SK-N-SH (cell line): ENCODE data around the gene MAN1A2. TPM values are rescaled to one million over a fixed set of nuclear protein-coding genes. Genes with fewer than 3 reads are reported as not detected.

Source experiments
- CTCF ChIA-PET: fragments of 300-600, 350-600 bp; formaldehyde crosslinking; extraction: SDS; loops from one replicate; lab custom pipeline; 2021; lab: Yijun Ruan, JAX
- POLR2A ChIA-PET: fragments of 350-600 bp; sonication (Branson Sonifier 250); formaldehyde crosslinking; extraction: SDS; loops from one replicate; lab custom pipeline; 2020; ENCODE audit warnings: antibody characterized with exemption, inconsistent platforms; lab: Yijun Ruan, JAX
- DNase-seq: peaks from one replicate; pipeline ENCODE4 v3.0.0; 2012
- H2AFZ ChIP-seq: fragments of 200-600 bp; sonication (generic); 2 replicates; pipeline ENCODE4 v1.8.1; 2016; ENCODE audit warnings: antibody characterized with exemption, mild to moderate bottlenecking, low read depth
- H3F3A ChIP-seq: fragments of 200-600 bp; sonication (generic); replicated peaks from 2 replicates; pipeline ENCODE3; 2016; ENCODE audit warnings: antibody characterized with exemption, mild to moderate bottlenecking; ENCODE audit not compliant: insufficient read depth
- H3K27ac ChIP-seq, 2 experiments: fragments of 200-500 bp in 1 of 2; fragments of 200-600 bp in 1 of 2; sonication (Bioruptor generic) in 1 of 2; sonication (generic), shearing (Covaris generic) in 1 of 2; 2 replicates each; pipeline versions ENCODE4 v1.5.1 to v1.6.1; 2014 to 2016; ENCODE audit warnings: low read depth in 2 of 2, inconsistent platforms in 1 of 2, low read length in 1 of 2, mild to moderate bottlenecking in 1 of 2, mixed read lengths in 1 of 2
- H3K27me3 ChIP-seq: fragments of 200-600 bp; sonication (generic), shearing (Covaris generic); 2 replicates; pipeline ENCODE4 v1.6.1; 2016; ENCODE audit warnings: mixed run types; ENCODE audit not compliant: insufficient read depth
- H3K36me3 ChIP-seq, 2 experiments: fragments of 200-500 bp in 1 of 2; fragments of 200-600 bp in 1 of 2; sonication (Bioruptor generic) in 1 of 2; sonication (generic) in 1 of 2; replicated peaks in 1 of 2; 2 replicates each; pipeline versions ENCODE3 to v1.5.1; 2014 to 2016; ENCODE audit warnings: low read length in 1 of 2, mild to moderate bottlenecking in 1 of 2; ENCODE audit not compliant: insufficient read depth in 2 of 2, control insufficient read depth in 1 of 2
- H3K4me1 ChIP-seq, 2 experiments: fragments of 200-500 bp in 1 of 2; fragments of 200-600 bp in 1 of 2; sonication (Bioruptor generic) in 1 of 2; sonication (generic), shearing (Covaris generic) in 1 of 2; 2 replicates each; pipeline versions ENCODE4 v1.5.1 to v1.6.1; 2014 to 2016; ENCODE audit warnings: low read depth in 1 of 2, low read length in 1 of 2, mixed run types in 1 of 2; ENCODE audit not compliant: insufficient read depth in 2 of 2, control insufficient read depth in 1 of 2
- H3K4me2 ChIP-seq: fragments of 200-600 bp; sonication (generic), shearing (Covaris generic); 2 replicates; pipeline ENCODE4 v1.6.1; 2017; ENCODE audit warnings: mixed run types
- H3K4me3 ChIP-seq, 2 experiments: fragments of 200-500 bp in 1 of 2; fragments of 200-600 bp in 1 of 2; sonication (Bioruptor generic) in 1 of 2; sonication (generic), shearing (Covaris generic) in 1 of 2; 2 replicates each; pipeline versions ENCODE4 v1.5.1 to v1.8.1; 2014 to 2016; ENCODE audit warnings: low read depth in 2 of 2, inconsistent platforms in 1 of 2, low read length in 1 of 2, mild to moderate bottlenecking in 1 of 2, mixed read lengths in 1 of 2, moderate library complexity in 1 of 2
- H3K79me2 ChIP-seq: fragments of 200-600 bp; sonication (generic); 2 replicates; pipeline ENCODE4 v1.8.1; 2017; ENCODE audit warnings: mild to moderate bottlenecking; ENCODE audit not compliant: insufficient read depth
- H3K9ac ChIP-seq: fragments of 200-600 bp; sonication (generic); 2 replicates; pipeline ENCODE4 v1.6.1; 2017; ENCODE audit warnings: mixed run types
- H3K9me2 ChIP-seq: fragments of 200-600 bp; sonication (generic); 2 replicates; pipeline ENCODE4 v1.6.1; 2017; ENCODE audit warnings: mixed run types
- H3K9me3 ChIP-seq: fragments of 200-600 bp; sonication (generic); 2 replicates; pipeline ENCODE4 v1.6.1; 2017; ENCODE audit warnings: mixed run types, mild to moderate bottlenecking, moderate library complexity
- H4K20me1 ChIP-seq: fragments of 200-600 bp; sonication (generic); 2 replicates; pipeline ENCODE4 v1.6.1; 2017; ENCODE audit warnings: mild to moderate bottlenecking, mixed run types; ENCODE audit not compliant: insufficient read depth
- CHD2 ChIP-seq: fragments of 150-350 bp; IDR thresholded peaks from 2 replicates; pipeline ENCODE4 v1.6.1; 2018; ENCODE audit warnings: low read length; ENCODE audit not compliant: partially characterized antibody
- EP300 ChIP-seq, 2 experiments: IDR thresholded peaks; 2 replicates each; pipeline versions ENCODE4 v1.4.0 to v1.6.1; 2012; ENCODE audit warnings: borderline replicate concordance in 1 of 2, low read depth in 1 of 2, low read length in 1 of 2
- FOXM1 ChIP-seq: IDR thresholded peaks from 2 replicates; pipeline ENCODE4 v1.4.0; 2012; ENCODE audit warnings: low read depth, mild to moderate bottlenecking
- GABPA ChIP-seq: IDR thresholded peaks from 2 replicates; pipeline ENCODE4 v1.4.0; 2012; ENCODE audit warnings: low read depth, mild to moderate bottlenecking
- MEF2A ChIP-seq: IDR thresholded peaks from 2 replicates; pipeline ENCODE4 v1.4.0; 2012; ENCODE audit warnings: low read depth, borderline replicate concordance
- NFIC ChIP-seq: IDR thresholded peaks from 2 replicates; pipeline ENCODE4 v1.4.0; 2012; ENCODE audit warnings: borderline replicate concordance
- POLR2AphosphoS5 ChIP-seq: IDR thresholded peaks from 2 replicates; pipeline ENCODE4 v1.6.1; 2012; ENCODE audit warnings: low read depth, low read length
- RAD21 ChIP-seq: IDR thresholded peaks from 2 replicates; pipeline ENCODE4 v1.6.1; 2012; ENCODE audit warnings: mild to moderate bottlenecking, low read length
- RFX5 ChIP-seq: IDR thresholded peaks from 2 replicates; pipeline ENCODE4 v1.6.1; 2012; ENCODE audit warnings: mild to moderate bottlenecking, improper control_type of control experiment, low read length
- SMC3 ChIP-seq: IDR thresholded peaks from 2 replicates; pipeline ENCODE4 v1.6.1; 2012; ENCODE audit warnings: low read depth, low read length, improper control_type of control experiment
- TAF1 ChIP-seq: IDR thresholded peaks from 2 replicates; pipeline ENCODE4 v1.6.1; 2012; ENCODE audit warnings: low read depth, mild to moderate bottlenecking, low read length, moderate library complexity, borderline replicate concordance
- TCF12 ChIP-seq: IDR thresholded peaks from 2 replicates; pipeline ENCODE4 v1.4.0; 2012
- WGBS: methylation state at CpG from one replicate; pipeline ENCODE4 v1.1.6; 2017; ENCODE audit warnings: low lambda C conversion rate; 5-methylcytosine and 5-hydroxymethylcytosine counted together
- polyA plus RNA-seq, 3 experiments: library from polyadenylated mRNA; depleted of rRNA; stranded (reverse); fragments of >200 nt; gene quantifications; 2 replicates each; pipeline ENCODE4 v1.2.3, GENCODE V29; 2012
- TF ChIP-seq, protein P1 (sequence below): IDR thresholded peaks from 2 replicates; pipeline ENCODE4 v1.4.0; 2012; ENCODE audit warnings: low read depth
- TF ChIP-seq, protein P2 (sequence below): IDR thresholded peaks from 2 replicates; pipeline ENCODE4 v1.4.0; 2012; ENCODE audit warnings: low read depth, borderline replicate concordance
- TF ChIP-seq, protein P3 (sequence below): fragments of 200-600 bp; sonication (generic); IDR thresholded peaks from 2 replicates; pipeline ENCODE4 v1.6.1; 2017; ENCODE audit warnings: antibody characterized with exemption, mild to moderate bottlenecking, moderate library complexity
- TF ChIP-seq, protein P4 (sequence below): fragments of 150-350 bp; IDR thresholded peaks from 2 replicates; pipeline ENCODE4 v1.6.1; 2016; ENCODE audit warnings: mild to moderate bottlenecking, low read depth, low read length

Gene MAN1A2
- polyA plus RNA-seq, 1 of the 3 experiments (the other 2 are of a cell fraction), result 6.0 TPM

DNA sequence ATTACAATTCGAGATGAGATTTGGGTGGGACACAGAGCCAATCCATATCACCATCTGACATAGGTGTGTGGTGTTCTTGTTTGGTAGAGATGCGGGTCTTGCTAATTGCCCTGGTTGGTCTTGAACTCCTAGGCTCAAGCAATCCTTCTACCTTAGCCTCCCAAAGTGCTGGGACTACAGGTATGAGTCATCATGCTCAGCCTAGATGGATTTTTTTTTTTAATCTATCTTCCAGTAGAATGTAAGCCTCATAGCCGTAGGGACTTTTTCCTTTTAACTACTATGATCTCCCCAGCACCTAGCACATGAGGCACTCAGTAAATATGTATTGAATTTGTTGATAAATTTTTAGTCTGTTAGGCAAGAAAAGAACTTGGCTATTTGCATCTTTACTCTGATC is 144.0 kb downstream of the MAN1A2 start:
- Histone ChIP-seq H3K36me3 (peaks cover 24 to 28% of the 10 kb centered on the region in 2 experiments), H3F3A (no peaks in the 10 kb centered on the region), H3K9me3 (no peaks in the 10 kb centered on the region), H3K4me1 (no peaks in the 10 kb centered on the region), H3K4me2 (no peak overlapping the region), H3K9ac (no peak overlapping the region), H3K79me2 (no peaks in the 10 kb centered on the region), H3K27me3 (no peaks in the 10 kb centered on the region), H2AFZ (no peak overlapping the region), H3K4me3 (no peak overlapping the region), H4K20me1 (no peaks in the 10 kb centered on the region), H3K27ac (no peak overlapping the region), H3K9me2 (no peaks in the 10 kb centered on the region)
- CTCF ChIA-PET, result interaction anchor here (1.9 to 6.6 kb wide), 4 partner anchors 23 to 384 kb away, joined by 19 to 123 read pairs (median 37); no protein-coding TSS in a partner anchor
- TF ChIP-seq TCF12 (no peak), CHD2 (no peak), GABPA (no peak), POLR2AphosphoS5 (no peak), FOXM1 (no peak), TAF1 (no peak), RFX5 (no peak), MEF2A (no peak), NFIC (no peak)
- TF ChIP-seq, protein P1, sequence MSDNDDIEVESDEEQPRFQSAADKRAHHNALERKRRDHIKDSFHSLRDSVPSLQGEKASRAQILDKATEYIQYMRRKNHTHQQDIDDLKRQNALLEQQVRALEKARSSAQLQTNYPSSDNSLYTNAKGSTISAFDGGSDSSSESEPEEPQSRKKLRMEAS, result no peak
- TF ChIP-seq, protein P2, sequence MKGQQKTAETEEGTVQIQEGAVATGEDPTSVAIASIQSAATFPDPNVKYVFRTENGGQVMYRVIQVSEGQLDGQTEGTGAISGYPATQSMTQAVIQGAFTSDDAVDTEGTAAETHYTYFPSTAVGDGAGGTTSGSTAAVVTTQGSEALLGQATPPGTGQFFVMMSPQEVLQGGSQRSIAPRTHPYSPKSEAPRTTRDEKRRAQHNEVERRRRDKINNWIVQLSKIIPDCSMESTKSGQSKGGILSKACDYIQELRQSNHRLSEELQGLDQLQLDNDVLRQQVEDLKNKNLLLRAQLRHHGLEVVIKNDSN, result no peak
- WGBS, result 82% methylated on average over 3 of the region's 3 CpGs
- no peak for DNase-seq
- POLR2A ChIA-PET, result no interaction called here

DNA sequence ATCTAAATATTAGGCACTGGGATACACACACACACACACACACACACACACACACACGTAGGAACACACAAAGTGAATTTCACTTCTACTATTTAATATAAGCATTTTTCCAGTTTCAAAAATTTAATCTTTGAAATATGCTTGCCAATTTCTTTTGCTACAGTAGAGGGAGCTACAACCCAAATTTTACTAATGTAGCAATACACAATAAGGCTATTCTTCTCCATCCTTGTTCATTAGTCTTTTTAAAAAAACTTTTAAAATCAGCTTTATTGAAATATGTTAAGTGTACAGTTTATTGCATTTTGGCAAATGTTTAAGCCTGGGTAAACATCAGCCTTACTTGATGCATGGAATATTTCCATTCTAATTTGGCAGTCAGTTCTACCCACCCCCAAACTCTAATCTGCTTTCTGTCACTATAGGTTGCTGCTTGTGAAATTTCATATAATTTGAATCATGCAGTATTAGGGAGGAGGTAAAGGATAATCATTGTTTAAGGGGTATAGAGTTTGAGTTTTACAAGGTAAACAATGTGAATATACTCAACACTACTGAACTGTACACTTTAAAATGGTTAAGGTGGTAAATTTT is 145.6 kb downstream of the MAN1A2 start:
- Histone ChIP-seq H3K4me1 (no peaks in the 10 kb centered on the region), H3K4me2 (no peak overlapping the region), H3K79me2 (no peaks in the 10 kb centered on the region), H3K27ac (no peak overlapping the region), H3F3A (no peaks in the 10 kb centered on the region), H3K36me3 (peaks cover 23 to 29% of the 10 kb centered on the region in 2 experiments), H3K9me3 (no peaks in the 10 kb centered on the region), H3K4me3 (no peak overlapping the region; a peak in 1 of 4 replicates), H4K20me1 (no peaks in the 10 kb centered on the region)
- WGBS, result 0% methylated on average over 1 of the region's 1 CpG
- ChIA-PET CTCF (interaction anchor here (0.6 to 6.6 kb wide), 22 partner anchors 10 to 943 kb away, joined by 3 to 123 read pairs (median 4); no protein-coding TSS in a partner anchor), POLR2A (no interaction called here)
- TF ChIP-seq, protein P3, sequence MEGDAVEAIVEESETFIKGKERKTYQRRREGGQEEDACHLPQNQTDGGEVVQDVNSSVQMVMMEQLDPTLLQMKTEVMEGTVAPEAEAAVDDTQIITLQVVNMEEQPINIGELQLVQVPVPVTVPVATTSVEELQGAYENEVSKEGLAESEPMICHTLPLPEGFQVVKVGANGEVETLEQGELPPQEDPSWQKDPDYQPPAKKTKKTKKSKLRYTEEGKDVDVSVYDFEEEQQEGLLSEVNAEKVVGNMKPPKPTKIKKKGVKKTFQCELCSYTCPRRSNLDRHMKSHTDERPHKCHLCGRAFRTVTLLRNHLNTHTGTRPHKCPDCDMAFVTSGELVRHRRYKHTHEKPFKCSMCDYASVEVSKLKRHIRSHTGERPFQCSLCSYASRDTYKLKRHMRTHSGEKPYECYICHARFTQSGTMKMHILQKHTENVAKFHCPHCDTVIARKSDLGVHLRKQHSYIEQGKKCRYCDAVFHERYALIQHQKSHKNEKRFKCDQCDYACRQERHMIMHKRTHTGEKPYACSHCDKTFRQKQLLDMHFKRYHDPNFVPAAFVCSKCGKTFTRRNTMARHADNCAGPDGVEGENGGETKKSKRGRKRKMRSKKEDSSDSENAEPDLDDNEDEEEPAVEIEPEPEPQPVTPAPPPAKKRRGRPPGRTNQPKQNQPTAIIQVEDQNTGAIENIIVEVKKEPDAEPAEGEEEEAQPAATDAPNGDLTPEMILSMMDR, result peak; percentile 82
- TF ChIP-seq, protein P4, sequence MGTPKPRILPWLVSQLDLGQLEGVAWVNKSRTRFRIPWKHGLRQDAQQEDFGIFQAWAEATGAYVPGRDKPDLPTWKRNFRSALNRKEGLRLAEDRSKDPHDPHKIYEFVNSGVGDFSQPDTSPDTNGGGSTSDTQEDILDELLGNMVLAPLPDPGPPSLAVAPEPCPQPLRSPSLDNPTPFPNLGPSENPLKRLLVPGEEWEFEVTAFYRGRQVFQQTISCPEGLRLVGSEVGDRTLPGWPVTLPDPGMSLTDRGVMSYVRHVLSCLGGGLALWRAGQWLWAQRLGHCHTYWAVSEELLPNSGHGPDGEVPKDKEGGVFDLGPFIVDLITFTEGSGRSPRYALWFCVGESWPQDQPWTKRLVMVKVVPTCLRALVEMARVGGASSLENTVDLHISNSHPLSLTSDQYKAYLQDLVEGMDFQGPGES, result no peak
- no peak for TF ChIP-seq EP300 (IDR thresholded peaks at IDR 0.05; ENCODE audit: borderline replicate concordance in 1 of 2, low read depth in 1 of 2, low read length in 1 of 2)
- peak; percentile 49 for TF ChIP-seq SMC3
- peak; percentile 82 for TF ChIP-seq RAD21
- TF ChIP-seq, all 33 proteins: peak for 3
- H2AFZ ChIP-seq, result no peak overlapping the region
- H3K27me3 ChIP-seq, result no peaks in the 10 kb centered on the region
- H3K9me2 ChIP-seq, result no peaks in the 10 kb centered on the region
- DNase-seq, result no peak
- H3K9ac ChIP-seq, result no peak overlapping the region
